ENCODE data around the gene C5orf63. TPM values are rescaled to one million over a fixed set of nuclear protein-coding genes. Genes with fewer than 3 reads are reported as not detected.

Gene C5orf63
- total RNA-seq, 1 donor = 4.0 TPM

GRCh38 chr5:127015716-127016115, 57.6 kb downstream of the C5orf63 start:
- TF ChIP-seq CTCF (IDR thresholded peaks at IDR 0.05; ENCODE audit: insufficient read depth, low read length) = no peak
- DNase-seq (ENCODE audit: low read depth) = no peak
- no peak overlapping the region for H3K4me3 ChIP-seq (ENCODE audit: low read depth, low read length)

GRCh38 chr5:127014573-127014972, 58.7 kb downstream of the C5orf63 start:
- no peak for TF ChIP-seq CTCF (IDR thresholded peaks at IDR 0.05; ENCODE audit: insufficient read depth, low read length)
- DNase-seq (ENCODE audit: low read depth) = no peak
- H3K4me3 ChIP-seq (ENCODE audit: low read depth, low read length) = no peak overlapping the region

- TF ChIP-seq CTCF (IDR thresholded peaks at IDR 0.05; ENCODE audit: insufficient read depth, low read length) = no peak
- DNase-seq (ENCODE audit: low read depth) = no peak
- H3K4me3 ChIP-seq (ENCODE audit: low read depth, low read length) = no peak overlapping the region
Observed at GRCh38 chr5:127013407-127013806, 59.9 kb downstream of the C5orf63 start.

- TF ChIP-seq CTCF (IDR thresholded peaks at IDR 0.05; ENCODE audit: insufficient read depth, low read length) = no peak
- peak; percentile 74 for DNase-seq (ENCODE audit: low read depth)
- H3K4me3 ChIP-seq (ENCODE audit: low read depth, low read length) = no peak overlapping the region
Observed at GRCh38 chr5:127012916-127013315, 60.4 kb downstream of the C5orf63 start.

GRCh38 chr5:127011961-127012644, 61.2 kb downstream of the C5orf63 start:
- no peak for TF ChIP-seq CTCF (IDR thresholded peaks at IDR 0.05; ENCODE audit: insufficient read depth, low read length)
- no peak for DNase-seq (ENCODE audit: low read depth)
- H3K4me3 ChIP-seq (ENCODE audit: low read depth, low read length) = no peak overlapping the region

GRCh38 chr5:127011153-127011552, 62.1 kb downstream of the C5orf63 start:
- no peak for TF ChIP-seq CTCF (IDR thresholded peaks at IDR 0.05; ENCODE audit: insufficient read depth, low read length)
- H3K4me3 ChIP-seq (ENCODE audit: low read depth, low read length) = no peak overlapping the region
- peak; percentile 95 for DNase-seq (ENCODE audit: low read depth)

- no peak for TF ChIP-seq CTCF (IDR thresholded peaks at IDR 0.05; ENCODE audit: insufficient read depth, low read length)
- DNase-seq (ENCODE audit: low read depth) = peak; percentile 74
Observed at GRCh38 chr5:127010362-127010761, 62.9 kb downstream of the C5orf63 start.

More at GRCh38 chr5:127010362-127010761, 62.9 kb downstream of the C5orf63 start:
- no peak overlapping the region for H3K4me3 ChIP-seq (ENCODE audit: low read depth, low read length)

Measured in fibroblast of the aortic adventitia (primary cell).